Thyroid gland (tissue), 4 donors: ENCODE data around the gene TRIP4. TPM values are rescaled to one million over a fixed set of nuclear protein-coding genes. Genes with fewer than 3 reads are reported as not detected.
A peak's percentile ranks its signal among the peaks of the same experiment; 100 is the strongest.

Experiments used
- DNase-seq, 2 donors: peaks; one replicate each; pipeline ENCODE4 v3.0.0-alpha.2; 2019
- H3K27ac ChIP-seq, 3 donors: fragments of 200-600 bp; sonication (generic); 1 replicate in 2 of 3; 2 replicates in 1 of 3; pipeline ENCODE4 v1.5.1; 2016 to 2019; ENCODE audit warnings: mild to moderate bottlenecking in 1 of 3, moderate library complexity in 1 of 3
- H3K27me3 ChIP-seq: fragments of 200-600 bp; sonication (generic); one replicate; pipeline ENCODE4 v1.5.1; 2019
- H3K36me3 ChIP-seq, 2 donors: fragments of 200-600 bp; sonication (generic); one replicate each; pipeline ENCODE4 v1.5.1; 2016 to 2019
- H3K4me1 ChIP-seq, 2 donors: fragments of 200-600 bp; sonication (generic); one replicate each; pipeline ENCODE4 v1.5.1; 2017 to 2019
- H3K4me3 ChIP-seq, 3 donors: fragments of 200-600 bp; sonication (generic); replicated peaks in 1 of 3; 1 replicate in 2 of 3; 2 replicates in 1 of 3; pipeline ENCODE4 v1.5.1; 2016; ENCODE audit warnings: mild to moderate bottlenecking in 1 of 3
- H3K9me3 ChIP-seq: fragments of 200-600 bp; sonication (generic); one replicate; pipeline ENCODE4 v1.5.1; 2017
- POLR2A ChIP-seq, 2 donors: fragments of 450-650 bp; IDR thresholded peaks; one replicate each; pipeline ENCODE4 v1.6.1; 2017; ENCODE audit warnings: antibody characterized with exemption in 2 of 2, mild to moderate bottlenecking in 2 of 2, moderate library complexity in 1 of 2
- WGBS, 2 donors: methylation state at CpG; one replicate each; pipeline ENCODE4 v1.1.5; 2017; 5-methylcytosine and 5-hydroxymethylcytosine counted together
- intact Hi-C: fragments of 100-400 bp; cut with DNase I; formaldehyde crosslinking; loops from one replicate; pipeline ENCODE4 v1.15.1; 2023
- total RNA-seq, 4 donors: library from RNA; depleted of rRNA; stranded (reverse); fragments of >200 nt; gene quantifications; one replicate each; pipeline ENCODE4 v1.2.3, GENCODE V29; 2016
- TF ChIP-seq, protein P1 (sequence below), 6 experiments: fragments of 200-600 bp in 3 of 6; fragments of 450-650 bp in 3 of 6; sonication (generic) in 3 of 6; IDR thresholded peaks; one replicate each; pipeline ENCODE4 v1.5.1; 2016 to 2019; ENCODE audit warnings: antibody characterized with exemption in 6 of 6, mild to moderate bottlenecking in 2 of 6, inconsistent platforms in 1 of 6, moderate library complexity in 1 of 6

The TRIP4 gene
- total RNA-seq, 4 donors from 2014 or later = 13.7 to 39.6 (median 21.7) TPM

DNA sequence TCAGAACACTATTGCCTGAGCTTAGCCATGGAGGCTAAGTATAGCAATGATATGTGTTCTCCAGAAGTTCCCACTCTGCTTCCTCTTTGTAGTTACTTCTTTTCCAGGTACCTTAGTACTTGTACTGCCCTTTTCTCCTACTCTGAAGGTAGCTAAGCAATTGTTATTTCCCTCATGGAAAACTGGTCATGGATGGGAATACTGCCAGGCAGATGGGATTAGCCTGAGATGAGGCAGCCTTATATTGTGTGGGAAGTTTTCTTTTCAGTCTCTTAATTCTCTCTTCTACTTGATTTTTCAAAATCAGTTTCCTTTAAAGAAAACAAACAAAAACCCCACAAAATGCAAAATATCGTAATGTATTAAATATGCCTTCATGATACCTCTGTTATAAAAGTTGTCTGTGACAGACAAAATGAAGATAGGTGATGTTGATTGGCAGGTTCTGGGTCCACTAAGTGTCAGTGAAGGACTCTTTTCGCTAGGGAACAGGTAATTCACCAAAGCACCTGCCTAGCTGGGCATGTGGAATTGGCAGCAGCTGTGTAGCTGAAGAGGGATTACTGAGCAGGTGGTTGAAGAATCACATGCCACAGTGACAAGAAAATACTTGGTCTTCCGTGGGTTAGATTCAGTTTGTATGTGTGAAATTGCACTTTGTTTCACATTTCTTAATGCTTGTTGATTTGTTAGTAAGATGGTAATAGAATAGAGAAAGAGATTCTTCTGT is 76.8 kb downstream of the TRIP4 start:
- DNase-seq = peak; percentile 75 to 81
- H3K4me3 ChIP-seq = no peak overlapping the region
- TF ChIP-seq, protein P1, sequence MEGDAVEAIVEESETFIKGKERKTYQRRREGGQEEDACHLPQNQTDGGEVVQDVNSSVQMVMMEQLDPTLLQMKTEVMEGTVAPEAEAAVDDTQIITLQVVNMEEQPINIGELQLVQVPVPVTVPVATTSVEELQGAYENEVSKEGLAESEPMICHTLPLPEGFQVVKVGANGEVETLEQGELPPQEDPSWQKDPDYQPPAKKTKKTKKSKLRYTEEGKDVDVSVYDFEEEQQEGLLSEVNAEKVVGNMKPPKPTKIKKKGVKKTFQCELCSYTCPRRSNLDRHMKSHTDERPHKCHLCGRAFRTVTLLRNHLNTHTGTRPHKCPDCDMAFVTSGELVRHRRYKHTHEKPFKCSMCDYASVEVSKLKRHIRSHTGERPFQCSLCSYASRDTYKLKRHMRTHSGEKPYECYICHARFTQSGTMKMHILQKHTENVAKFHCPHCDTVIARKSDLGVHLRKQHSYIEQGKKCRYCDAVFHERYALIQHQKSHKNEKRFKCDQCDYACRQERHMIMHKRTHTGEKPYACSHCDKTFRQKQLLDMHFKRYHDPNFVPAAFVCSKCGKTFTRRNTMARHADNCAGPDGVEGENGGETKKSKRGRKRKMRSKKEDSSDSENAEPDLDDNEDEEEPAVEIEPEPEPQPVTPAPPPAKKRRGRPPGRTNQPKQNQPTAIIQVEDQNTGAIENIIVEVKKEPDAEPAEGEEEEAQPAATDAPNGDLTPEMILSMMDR (IDR thresholded peaks at IDR 0.05) = no peak
- TF ChIP-seq POLR2A (IDR thresholded peaks at IDR 0.05) = no peak
- WGBS, 2 donors = 42 to 44% methylated on average over 3 of the region's 3 CpGs
- H3K27ac ChIP-seq = peak overlapping the region; percentile 12 to 64 (median 37)
- peaks cover 38 to 69% of the 10 kb centered on the region in 2 donors for H3K4me1 ChIP-seq
- H3K36me3 ChIP-seq = no peaks in the 10 kb centered on the region
- H3K27me3 ChIP-seq = no peaks in the 10 kb centered on the region
- intact Hi-C loops = no loop called here
- no peaks in the 10 kb centered on the region for H3K9me3 ChIP-seq

DNA sequence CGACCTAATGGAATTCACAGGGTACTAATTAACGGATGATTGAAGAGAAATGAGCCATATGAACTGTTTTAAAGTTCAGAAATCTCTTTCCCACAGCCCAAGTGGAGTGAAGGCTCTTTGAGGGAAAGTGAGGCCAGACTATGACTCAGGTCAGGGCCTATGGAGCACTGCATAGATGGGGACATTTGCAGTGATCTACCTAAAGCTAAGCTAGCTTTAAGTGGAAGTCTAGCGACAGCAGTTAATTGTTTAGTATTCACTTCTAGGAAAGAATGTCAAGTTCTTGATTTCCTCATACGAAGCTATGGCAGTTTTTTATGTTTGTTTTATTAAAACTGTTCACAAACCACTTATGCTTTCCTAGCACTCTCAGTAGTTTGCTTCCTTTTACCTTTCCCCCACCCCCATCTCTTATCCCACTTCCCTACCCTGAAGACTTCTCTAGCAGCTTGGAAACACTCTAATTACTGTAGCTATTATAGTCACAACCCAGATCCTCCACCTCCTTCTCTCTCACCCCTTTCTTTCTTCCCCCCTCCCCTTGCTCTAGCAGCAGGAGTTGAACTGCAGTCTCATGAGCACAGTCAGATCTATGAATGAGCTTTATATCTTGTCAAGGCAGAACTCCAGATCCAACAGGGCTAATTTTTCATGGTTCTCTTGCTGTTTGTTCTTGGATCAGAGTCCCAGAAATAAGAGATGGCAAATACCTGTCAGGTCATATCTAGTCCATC is 78.9 kb downstream of the TRIP4 start:
- TF ChIP-seq, protein P1 (IDR thresholded peaks at IDR 0.05) = no peak
- no peak for TF ChIP-seq POLR2A (IDR thresholded peaks at IDR 0.05)
- intact Hi-C loops = no loop called here
- peak overlapping the region in 2 of 3 donors; percentile 11 to 30 for H3K27ac ChIP-seq
- no peaks in the 10 kb centered on the region for H3K9me3 ChIP-seq
- H3K4me1 ChIP-seq = peaks cover 36 to 61% of the 10 kb centered on the region in 2 donors
- no peak overlapping the region for H3K4me3 ChIP-seq
- H3K36me3 ChIP-seq = no peaks in the 10 kb centered on the region
- H3K27me3 ChIP-seq = no peaks in the 10 kb centered on the region
- DNase-seq = no peak
- whole genome bisulfite sequencing, 2 donors = 42 to 55% methylated on average over 4 of the region's 4 CpGs

DNA sequence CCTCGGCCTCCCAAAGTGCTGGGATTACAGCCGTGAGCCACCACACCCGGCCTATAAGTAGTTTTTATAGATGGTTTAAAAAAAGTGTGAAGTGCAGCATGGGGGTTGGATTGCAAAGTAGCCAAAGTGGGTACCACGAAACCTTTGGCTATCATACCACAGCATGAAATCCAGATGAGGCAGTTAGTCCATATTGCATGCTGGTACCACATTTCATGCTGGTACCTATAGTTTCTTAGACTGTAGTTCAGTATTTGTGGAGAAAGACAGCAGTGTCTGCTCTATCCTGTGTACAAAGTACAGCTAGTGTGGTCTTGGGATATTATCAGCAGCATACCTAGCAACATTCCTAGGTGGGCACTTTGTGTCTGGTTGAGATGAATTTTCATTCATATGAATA is 84.5 kb downstream of the TRIP4 start:
- TF ChIP-seq, protein P1 (IDR thresholded peaks at IDR 0.05) = no peak
- no peak for TF ChIP-seq POLR2A (IDR thresholded peaks at IDR 0.05)
- intact Hi-C loops = no loop called here
- no peak for DNase-seq
- Histone ChIP-seq H3K4me3 (no peak overlapping the region), H3K9me3 (no peaks in the 10 kb centered on the region), H3K27ac (no peak overlapping the region), H3K4me1 (peaks cover 2 to 9% of the 10 kb centered on the region in 2 donors), H3K27me3 (no peaks in the 10 kb centered on the region), H3K36me3 (no peaks in the 10 kb centered on the region)
- WGBS, 2 donors = 92 to 98% methylated on average over 4 of the region's 4 CpGs

DNA sequence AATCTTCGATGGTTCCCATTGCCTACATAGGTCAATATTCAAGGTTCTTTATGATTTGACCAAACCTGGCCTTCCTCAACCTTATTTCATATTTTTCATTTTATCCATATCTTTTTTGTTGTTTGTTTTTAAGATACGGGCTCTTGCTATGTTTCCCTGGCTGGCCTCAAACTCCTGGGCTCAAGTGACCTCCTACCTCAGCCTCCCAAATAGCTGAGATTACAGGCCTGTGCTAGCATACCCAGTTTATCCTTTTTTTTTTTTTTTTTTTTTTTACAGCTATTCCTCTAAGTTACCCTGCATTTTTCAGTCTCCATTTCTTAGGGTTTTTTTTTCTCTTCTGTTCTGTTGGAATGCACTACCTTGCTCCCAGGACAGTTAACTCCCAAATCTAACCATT is 87.2 kb downstream of the TRIP4 start:
- no peaks in the 10 kb centered on the region for H3K36me3 ChIP-seq
- H3K4me3 ChIP-seq = no peak overlapping the region
- WGBS, 2 donors = 95 to 96% methylated on average over 2 of the region's 2 CpGs
- TF ChIP-seq POLR2A (IDR thresholded peaks at IDR 0.05) = no peak
- TF ChIP-seq, protein P1 (IDR thresholded peaks at IDR 0.05) = no peak
- DNase-seq = no peak
- no peaks in the 10 kb centered on the region for H3K9me3 ChIP-seq
- no peaks in the 10 kb centered on the region for H3K27me3 ChIP-seq
- intact Hi-C loops = no loop called here
- no peak overlapping the region for H3K27ac ChIP-seq
- peaks cover 5 to 6% of the 10 kb centered on the region in 2 donors for H3K4me1 ChIP-seq

DNA sequence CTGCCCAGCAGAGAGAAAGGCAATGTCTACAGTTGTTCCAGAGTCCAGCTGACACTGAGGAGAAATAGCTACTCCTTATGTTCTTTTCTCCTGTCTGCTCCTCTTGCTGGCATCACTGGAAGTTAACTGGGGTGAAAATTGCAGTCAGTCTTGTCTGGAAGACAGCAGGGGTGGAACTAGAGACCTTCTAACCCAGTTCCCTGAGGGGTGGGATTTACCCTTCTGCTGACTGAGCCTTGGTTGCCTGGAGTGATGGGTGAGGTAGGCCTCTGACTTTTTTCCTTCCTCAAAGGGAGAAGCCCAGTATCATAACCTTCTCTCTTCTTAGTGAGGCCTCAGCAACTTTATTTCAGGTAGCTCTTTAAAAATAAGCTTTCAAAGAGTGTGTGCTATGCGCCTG is 88.9 kb downstream of the TRIP4 start:
- 95 to 97% methylated on average over 1 of the region's 1 CpG for WGBS, 2 donors
- Histone ChIP-seq H3K27me3 (no peaks in the 10 kb centered on the region), H3K4me1 (peaks cover 5 to 6% of the 10 kb centered on the region in 2 donors), H3K27ac (no peak overlapping the region), H3K9me3 (no peaks in the 10 kb centered on the region), H3K4me3 (no peak overlapping the region), H3K36me3 (no peaks in the 10 kb centered on the region)
- intact Hi-C loops = no loop called here
- no peak for DNase-seq
- TF ChIP-seq, protein P1 (IDR thresholded peaks at IDR 0.05) = no peak
- no peak for TF ChIP-seq POLR2A (IDR thresholded peaks at IDR 0.05)
